Measurements from ENCODE around the gene NCBP3.

DNA sequence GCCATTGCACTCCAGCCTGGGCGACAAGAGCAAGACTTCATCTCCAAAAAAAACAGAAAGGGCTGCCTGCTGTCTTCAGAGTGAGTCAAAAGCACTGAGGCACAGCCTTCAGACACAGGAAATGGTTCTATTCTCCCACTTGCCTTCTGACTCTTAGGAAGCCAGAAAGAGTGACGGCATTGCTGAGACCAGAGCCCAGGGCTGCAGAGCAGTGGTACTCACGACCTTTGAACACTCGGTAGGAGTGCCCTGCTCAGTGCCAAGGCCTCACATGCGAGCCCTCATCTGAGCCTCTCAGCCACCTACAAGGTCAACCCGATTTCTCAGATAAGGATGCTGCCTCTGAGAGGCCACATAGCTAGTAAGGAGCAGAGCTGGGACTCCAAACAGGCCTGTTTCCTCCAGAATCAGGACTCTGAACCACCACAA, 41.5 kb downstream of the NCBP3 start:
- TF ChIP-seq POLR2A (IDR thresholded peaks at IDR 0.05), result no peak
- TF ChIP-seq, protein P1, sequence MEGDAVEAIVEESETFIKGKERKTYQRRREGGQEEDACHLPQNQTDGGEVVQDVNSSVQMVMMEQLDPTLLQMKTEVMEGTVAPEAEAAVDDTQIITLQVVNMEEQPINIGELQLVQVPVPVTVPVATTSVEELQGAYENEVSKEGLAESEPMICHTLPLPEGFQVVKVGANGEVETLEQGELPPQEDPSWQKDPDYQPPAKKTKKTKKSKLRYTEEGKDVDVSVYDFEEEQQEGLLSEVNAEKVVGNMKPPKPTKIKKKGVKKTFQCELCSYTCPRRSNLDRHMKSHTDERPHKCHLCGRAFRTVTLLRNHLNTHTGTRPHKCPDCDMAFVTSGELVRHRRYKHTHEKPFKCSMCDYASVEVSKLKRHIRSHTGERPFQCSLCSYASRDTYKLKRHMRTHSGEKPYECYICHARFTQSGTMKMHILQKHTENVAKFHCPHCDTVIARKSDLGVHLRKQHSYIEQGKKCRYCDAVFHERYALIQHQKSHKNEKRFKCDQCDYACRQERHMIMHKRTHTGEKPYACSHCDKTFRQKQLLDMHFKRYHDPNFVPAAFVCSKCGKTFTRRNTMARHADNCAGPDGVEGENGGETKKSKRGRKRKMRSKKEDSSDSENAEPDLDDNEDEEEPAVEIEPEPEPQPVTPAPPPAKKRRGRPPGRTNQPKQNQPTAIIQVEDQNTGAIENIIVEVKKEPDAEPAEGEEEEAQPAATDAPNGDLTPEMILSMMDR (IDR thresholded peaks at IDR 0.05), result no peak
